Stimulated activated CD4-positive, alpha-beta T cell treated with anti-CD3 and anti-CD28 coated beads, Interleukin-1b, Interleukin-23, amount 100 ng/mL, for 1 hour (primary cell): ENCODE data around the gene ANKRD49.
"Not testable (repeated sequence)": the region's sequence is repeated elsewhere in the genome, so short reads cannot be mapped to it uniquely, and the experiment has no call there.

Source experiments
- DNase-seq, 2 donors: peaks; one replicate each; pipeline ENCODE4 v3.0.0-alpha.2; 2020; ENCODE audit warnings: low read depth in 2 of 2

ANKRD49 gene

DNA sequence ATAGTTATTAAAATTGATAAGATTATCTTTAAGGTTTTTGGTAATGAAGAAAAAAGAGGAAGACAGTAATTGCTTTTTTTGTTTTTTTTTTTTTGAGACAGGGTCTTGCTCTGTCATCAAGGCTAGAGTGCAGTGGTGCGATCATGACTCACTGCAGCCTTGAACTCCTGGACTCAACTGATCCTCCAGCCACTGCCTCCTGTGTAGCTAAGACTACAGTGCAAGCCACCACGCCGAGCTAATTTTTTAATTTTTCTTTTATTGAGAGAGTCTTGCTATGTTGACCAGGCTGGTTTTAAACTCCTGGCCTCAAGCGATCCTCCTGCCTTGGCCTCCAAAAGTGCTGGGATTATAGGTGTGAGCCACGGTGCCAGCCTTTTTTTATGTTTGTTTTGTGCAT is 12.7 kb downstream of the ANKRD49 start:
- not testable (repeated sequence) for DNase-seq

DNA sequence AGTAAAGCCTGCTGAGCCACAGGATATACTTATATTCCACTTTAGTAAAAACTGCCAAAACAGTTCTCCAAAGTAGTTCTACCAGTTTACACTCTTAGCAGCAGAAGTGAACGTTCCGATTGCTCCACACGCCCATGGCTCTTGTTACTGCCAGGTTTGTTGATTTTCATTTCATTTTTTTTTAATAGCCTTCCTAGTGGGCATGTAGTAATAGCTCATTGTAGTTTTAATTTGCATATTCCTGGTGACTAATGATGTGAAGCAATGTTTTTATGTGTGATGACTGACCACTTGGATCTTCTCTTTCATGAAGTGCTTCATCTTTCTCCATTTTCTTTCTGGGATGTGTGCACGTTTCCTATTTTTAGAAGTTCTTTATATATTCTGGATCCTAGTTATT is 13.7 kb downstream of the ANKRD49 start:
- DNase-seq: no peak

DNA sequence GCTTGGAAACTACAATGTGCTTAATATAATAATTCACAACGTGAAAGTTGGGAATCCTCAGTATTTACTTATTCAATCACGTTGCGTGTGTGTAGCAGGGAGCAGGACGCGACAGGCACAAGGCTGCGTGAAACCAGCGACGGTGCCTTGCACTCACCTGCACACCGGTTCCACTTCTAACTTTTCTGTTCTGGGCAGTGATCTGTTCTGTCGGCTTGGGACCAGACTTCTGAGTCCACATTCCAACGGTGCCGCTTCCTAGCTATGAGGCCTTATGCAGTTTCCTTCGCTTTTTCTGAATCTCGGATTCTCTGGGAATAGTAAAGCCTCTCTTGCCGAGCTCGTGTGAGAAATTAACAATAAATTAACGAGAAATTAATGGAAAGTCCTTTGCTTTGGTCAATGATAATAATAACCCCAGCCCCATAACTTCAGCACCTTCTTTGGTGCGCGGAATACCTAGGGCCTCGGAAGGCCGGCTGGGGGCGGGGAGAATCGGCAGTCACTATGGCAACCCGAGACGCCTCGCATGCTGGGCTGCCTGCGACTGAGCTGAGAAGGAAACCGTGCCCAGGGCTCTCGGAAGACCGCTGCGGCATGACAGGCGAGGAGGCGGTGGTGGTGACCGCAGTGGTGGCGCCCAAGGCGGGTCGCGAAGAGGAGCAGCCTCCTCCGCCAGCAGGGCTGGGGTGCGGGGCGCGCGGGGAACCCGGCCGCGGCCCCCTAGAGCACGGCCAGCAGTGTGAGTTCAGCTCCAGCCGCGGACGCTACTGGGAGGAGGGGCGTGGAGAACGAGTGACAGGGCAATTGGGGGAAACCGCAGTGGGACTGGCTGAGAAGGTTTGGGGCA is 18.4 kb downstream of the ANKRD49 start, which contains the start of gene C11orf97:
Gene C11orf97 (plus strand): TSS at position 530 of the 850 bp plus-strand sequence. CDS start 68 bp downstream, at position 598.
- peak in 1 of 2 donors; percentile 17 for DNase-seq

DNA sequence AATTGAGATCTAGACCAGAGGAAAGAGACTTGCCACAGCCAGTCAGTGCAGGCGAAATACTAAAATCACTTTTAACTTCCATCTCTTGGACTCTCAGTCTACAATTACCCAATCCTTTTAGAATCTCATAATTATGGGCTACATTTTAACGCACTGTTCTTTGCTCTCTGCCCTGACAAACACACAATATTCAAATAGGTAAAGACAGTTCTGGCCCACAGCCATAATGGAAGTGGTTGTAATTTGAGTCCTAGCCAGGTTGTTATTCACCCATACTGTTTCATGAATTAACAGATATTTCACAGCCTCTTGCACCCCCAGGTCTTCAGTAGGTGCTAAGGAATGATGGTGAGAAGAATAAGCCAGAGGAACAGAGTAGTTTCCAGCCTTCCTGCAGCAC is 19.3 kb downstream of the ANKRD49 start:
- DNase-seq: no peak

DNA sequence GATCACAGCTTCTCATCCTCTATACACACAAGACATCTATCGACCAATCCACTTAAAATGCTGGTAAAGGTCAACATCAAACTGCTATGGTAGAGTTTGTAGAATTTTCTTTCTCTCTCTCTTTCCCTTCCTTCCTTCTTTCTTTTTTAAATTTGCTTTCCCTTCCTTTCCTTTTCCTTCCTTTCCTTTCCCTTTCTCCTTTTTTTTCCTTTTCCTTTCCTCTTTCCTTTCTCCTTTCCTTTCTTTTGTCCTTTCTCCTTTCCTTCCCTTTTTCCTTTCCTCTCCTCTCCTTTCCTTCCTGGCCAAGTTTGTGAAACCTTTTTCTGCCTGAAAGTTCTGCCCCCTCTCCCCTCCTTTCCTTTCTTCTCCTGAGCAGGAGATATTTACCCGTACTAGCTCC is 21.6 kb downstream of the ANKRD49 start:
- no peak for DNase-seq

DNA sequence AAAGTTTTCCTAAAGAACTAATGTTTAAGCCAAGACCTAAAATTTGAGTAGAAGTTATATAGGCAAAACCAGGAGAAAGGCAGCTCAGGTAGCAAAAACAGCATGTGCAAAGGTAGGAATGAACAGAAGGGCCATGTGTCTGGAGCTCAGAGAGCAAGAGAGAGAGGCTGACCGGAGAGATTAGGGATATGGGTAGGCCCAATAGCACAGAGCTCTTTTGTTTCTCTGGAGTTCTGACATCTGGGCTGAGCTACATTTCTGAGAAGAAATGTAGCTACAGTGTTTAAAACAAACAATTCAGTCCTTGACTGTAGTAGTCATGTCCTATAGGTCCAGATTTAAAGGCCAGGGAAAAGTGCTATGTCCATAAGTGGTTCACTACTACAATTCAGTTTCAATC is 22.9 kb downstream of the ANKRD49 start:
- no peak for DNase-seq

DNA sequence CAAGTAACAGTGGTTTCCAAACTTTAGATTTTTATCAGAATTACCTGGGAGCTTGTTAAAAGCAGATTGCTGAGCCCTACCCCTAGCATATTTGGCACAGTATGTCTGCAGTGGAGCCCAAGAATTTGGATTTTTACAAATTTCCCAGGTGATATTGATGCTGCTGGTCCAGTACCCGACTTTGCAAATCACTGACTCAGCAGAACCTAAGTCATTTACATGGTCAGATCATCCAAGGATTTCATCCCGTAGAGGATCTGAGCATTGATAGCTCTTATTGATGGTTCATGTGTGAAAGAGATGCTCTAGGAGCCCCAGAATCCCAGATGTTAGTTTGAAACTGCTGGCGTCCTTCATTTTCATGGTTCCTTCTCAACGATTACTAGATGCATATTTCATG is 24.5 kb downstream of the ANKRD49 start:
- no peak for DNase-seq

DNA sequence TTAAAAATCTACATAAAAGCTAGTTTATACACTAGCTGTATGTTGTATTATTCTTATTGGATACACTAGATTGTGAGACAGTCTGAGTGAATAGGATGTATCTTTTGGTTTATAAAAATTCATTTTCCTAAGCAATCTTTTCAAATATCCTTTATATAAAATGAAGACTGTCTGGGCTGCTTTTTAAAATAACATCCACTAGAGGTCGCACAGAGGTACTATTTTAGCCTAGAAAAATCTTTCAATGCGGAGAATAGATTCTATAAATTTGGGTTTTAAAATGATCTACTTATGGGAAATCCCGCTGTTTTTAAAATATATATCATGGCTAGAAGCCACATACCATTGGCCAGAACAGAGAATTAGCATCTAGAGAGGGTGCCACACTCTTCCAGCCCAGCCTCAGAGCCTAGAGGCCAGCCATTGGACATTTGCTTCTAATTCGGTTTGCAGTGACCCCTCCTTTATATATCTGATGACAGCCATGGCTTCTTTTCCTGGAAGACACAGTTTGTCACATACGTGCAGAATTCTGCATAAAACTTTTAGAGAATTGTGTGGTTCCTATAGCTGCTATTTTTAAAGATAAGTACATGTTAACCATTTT is 25.8 kb downstream of the ANKRD49 start:
- DNase-seq: no peak

DNA sequence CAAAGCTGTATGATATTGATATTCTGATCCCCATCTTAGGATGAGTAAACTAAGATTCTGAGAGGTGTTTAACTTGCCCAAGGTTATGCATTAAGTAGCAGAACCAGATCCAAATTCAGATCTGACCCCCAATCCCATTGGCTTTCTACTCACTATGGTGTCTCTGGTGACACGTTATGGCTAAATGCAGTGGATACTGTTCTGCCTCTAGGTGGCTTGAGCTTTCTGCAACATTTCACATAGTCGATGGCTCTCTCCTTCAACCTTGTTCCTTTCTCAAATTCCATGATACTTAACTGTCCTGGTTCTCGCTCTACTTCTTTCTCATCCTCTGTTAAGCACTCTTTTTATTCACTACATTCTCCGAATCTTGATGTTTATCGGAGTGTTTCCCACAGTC is 27.9 kb downstream of the ANKRD49 start:
- no peak for DNase-seq

DNA sequence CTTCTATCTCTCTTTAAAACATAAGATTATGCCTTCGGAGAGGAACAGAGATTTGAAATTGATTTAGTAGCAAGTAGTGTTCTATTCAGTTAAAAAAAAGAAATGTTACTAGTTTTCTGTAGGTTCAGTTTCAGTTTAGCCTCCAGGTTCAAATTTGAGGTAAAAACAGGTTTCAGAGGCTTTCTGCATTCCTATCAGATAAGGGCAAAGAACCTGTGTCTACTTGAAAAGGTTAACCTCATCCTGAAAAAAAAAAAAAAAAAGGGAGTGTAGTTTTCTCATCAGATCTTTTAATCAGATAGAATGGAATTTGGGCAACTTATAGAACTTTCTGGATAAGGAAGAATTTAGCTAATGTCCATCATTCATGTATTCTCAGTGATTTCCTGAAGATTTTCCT is 30.6 kb downstream of the ANKRD49 start:
- no peak for DNase-seq

DNA sequence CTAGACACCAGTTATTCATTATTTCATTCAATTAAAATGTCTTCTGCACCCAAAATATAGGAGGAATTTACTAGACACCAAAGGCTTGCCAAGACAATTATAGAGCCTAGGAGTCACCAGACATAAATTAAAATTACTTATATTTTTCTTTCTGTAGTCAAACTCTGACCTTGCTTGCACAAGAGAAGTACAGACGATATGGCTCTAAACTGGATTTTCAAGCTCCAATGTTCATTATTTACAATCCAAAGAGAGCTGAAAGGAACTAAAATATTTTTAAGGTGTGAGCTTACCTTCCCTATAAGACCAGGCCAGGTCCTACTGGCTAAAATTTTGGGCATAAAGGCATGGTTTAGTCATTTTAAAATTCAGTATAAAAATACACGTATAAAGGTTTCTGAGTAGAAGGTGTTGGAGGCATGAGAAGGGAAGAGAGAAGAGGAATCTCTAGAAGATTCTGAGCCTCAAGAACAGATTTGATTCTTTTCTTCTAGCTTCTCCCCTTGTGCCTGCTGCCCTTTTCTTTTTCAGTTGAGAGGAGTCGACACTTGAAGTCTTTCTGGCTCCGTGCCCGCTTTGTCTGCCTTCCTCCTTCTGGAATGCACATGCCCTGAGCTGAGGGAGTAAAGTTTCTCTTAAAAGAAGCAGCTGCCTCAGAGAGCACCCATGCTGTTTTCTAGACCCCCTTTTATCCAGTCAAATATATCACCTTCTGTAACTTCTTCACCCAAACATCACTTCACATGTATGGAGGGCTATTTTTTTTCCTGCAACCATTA is 32.0 kb downstream of the ANKRD49 start:
- DNase-seq: no peak

DNA sequence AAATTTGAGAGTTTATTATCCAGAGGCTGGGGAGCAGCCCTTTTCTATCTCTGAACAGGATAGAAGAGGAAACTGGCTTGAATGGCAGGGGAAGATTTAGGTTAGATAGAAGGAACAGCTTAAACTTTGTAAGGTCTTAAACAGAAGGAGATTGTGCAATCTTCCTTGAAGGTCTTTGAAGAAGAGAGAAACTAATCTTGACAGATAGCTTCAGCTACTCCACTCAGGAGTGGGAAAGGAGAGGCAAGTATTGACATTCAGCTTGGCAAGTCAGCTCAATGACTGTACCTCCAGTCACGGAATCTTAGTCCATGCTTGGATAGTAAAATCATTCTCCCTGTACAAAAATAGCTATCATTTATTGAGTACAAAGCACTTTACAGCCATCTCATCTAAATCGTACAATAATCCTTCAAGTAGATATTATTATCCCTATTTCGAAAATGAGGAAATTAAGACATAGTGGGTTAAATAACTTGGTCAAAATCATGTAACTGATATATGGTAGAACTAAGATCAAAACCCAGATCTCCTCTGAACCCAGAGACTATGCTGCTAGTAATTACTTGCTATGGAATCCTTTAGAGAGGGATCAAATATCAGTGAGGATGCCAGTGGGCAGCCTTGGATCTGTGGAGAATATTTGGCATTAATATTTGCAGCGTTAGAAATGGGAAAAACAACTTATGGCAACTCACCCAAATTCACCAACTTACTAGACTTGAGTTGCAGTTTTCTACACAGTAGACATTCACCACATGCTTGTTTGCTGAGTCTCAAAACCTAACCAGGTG is 33.1 kb downstream of the ANKRD49 start:
- no peak for DNase-seq

DNA sequence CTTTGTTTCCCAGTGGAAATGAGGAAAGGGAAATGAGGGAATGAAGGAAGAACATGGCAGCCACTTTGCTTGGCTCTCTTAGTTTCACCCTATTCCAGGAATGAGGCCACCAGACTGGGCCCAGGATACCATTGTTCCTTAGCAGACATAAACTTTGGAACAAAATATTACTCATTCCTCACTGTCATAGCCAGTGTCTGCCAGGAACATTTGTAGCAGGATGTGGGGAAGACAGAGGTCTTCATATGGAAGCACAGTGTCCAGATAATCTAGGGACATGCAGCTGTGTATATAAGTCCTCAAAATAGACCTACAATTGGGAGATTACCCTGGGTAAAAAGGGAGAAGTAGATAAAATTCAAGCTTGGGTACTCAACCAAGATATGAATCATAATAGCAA is 34.8 kb downstream of the ANKRD49 start:
- no peak for DNase-seq

DNA sequence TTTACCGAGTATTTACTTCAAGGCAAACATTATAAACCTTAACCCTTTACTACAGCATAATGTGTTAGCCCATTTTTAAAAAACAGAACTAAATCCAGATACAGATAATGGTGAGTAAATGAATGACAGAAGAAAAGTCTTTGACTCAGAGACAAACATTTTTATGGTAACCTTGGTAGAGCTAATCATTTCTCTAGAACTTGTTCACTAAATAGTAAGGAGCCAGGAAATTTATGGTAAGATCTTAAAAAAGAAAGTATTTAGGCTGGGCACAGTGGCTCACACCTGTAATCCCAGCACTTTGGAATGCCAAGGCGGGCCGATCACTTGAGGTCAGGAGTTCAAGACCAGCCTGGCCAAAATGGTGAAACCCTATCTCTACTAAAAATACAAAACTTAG is 38.4 kb downstream of the ANKRD49 start:
- no peak for DNase-seq

DNA sequence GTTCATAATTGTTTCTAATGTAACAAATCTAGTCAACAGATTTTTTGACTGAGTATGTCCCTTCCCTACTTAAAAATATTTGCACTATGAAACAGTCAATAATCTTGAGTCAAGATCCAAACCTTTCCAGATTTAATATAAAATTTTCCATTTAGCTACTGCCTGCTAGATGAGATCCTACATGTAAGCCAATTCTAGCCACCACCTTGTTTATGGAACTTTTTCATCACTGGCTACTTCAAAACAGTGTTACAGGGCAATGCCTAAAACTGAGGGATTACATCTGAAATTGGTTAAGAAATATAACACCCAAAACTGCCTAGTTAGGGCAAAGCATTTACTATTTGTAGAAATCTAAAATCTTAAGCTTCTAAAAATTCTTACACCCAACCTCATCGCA is 39.4 kb downstream of the ANKRD49 start:
- no peak for DNase-seq

DNA sequence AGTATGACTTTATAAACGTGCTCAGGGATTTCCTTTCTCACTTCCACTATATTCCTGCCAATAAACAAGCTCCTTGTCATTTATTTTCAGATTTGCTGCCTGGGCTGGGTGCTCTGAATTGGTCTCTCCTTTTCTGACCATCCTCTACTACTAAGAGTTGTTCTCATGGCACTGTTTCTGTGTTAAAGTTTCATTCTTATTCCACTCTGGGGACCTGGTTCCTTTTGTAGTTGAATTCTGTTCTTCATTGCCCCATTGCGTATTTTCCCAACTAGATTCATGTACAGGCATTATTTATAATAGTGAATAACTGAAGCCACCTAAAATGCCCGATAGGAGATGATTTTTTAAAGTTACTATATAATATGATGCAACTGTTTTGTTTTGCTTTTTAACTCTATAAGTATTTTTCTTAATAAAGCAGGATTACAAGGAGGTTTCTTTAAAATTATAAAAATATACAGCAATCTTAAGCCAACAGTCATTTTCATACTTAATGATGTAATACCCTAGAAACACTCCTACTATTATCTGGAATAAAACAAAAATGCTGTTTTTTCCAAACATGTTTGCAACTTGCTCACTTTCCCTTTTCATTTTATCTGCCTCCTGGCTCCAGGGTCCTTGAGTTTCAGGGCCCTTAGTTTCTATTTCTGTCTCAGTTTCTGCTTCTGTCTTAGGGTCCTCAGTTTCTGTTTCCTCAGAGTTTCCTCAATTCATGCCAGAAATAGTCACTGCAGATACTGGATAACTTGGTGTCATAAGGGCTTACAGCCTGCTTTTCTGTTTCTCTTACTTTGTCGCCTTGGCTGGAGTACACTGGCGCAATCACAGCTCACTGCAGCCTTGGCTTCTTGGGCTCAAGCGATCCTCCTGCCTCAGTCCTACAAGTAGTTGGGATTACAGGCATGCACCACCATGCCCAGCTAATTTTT is 40.2 kb downstream of the ANKRD49 start:
- no peak for DNase-seq

DNA sequence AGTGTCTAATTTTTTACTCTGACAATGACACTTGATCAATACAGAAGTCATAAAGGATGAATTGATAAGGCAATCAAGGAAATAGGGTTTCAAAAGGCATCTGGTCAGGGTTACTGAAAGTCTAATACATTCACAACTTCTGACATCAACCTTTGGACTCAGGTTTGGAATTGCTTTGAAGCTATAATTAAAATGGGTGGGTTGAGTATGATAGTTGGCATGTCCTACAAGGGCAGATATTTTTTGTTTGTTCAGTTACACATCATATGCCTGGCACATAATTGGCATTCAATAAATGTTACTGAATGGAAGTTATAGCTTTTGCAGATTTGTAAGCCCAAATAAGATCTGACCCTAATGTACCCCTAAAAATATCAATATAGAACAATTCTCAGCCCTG is 42.6 kb downstream of the ANKRD49 start:
- DNase-seq: no peak

DNA sequence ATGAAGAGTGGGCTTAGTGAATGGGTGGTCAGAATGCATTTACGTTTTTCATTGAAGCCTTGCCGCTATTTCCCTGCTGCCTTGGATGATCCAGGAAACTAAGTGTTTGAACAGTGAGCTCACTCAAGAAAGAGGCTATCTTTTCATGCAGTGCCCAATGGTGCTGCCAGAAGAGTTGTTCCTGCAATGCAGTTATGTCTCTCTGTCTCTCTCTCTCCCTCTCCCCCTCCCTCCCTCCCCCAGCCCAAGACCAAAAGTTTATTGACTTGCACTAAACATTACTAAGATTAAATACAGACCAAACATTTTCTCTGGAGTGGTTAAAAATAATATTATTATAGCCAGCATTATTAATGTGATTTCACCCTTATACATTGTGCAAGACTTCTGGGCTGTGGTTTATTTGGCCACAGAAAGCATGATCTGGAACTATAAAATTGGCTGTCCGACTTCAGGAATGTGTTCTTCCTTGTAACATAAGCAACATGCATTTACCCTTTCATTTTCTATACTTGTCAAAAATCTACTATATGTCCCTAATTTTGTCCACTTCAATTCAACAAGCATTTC is 43.3 kb downstream of the ANKRD49 start:
- DNase-seq: no peak

DNA sequence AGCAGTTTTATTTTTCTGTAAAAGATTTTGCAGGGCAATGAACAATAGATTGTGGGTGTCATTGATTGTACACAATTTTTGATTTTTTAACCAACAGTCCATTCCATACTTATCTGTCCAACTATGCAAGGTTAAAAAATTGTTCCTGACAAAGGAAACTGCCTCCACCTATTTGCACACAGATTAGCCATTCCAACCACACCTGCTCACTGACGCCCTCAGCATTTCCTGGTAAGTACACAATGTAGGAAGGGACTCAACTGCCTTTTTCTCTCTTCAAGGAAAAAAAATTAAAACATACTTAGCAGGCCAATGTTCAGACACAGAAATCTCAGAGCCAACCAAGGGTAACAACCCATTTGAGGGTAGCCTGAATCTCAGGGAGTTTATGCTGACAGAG is 45.6 kb downstream of the ANKRD49 start:
- DNase-seq: no peak
